Muscle layer of colon (tissue), 2 donors: Measurements from ENCODE around the gene TFDP1.
"Not testable (repeated sequence)": the region's sequence is repeated elsewhere in the genome, so short reads cannot be mapped to it uniquely, and the experiment has no call there.

Experiments used
- H3K27ac ChIP-seq: one replicate; pipeline ENCODE4 v1.7.0; 2013; ENCODE audit warnings: low read depth, mild to moderate bottlenecking, low read length, moderate library complexity
- H3K27me3 ChIP-seq, 2 donors: one replicate each; pipeline ENCODE4 v1.7.0; 2013; ENCODE audit warnings: low read length in 2 of 2, mild to moderate bottlenecking in 2 of 2; ENCODE audit not compliant: insufficient read depth in 2 of 2, control insufficient read depth in 1 of 2
- H3K36me3 ChIP-seq: one replicate; pipeline ENCODE4 v1.7.0; 2013; ENCODE audit warnings: mild to moderate bottlenecking, low read length; ENCODE audit not compliant: insufficient read depth
- H3K4me1 ChIP-seq: one replicate; pipeline ENCODE4 v1.7.0; 2013; ENCODE audit warnings: mild to moderate bottlenecking, low read length; ENCODE audit not compliant: insufficient read depth
- H3K4me3 ChIP-seq, 2 donors: one replicate each; pipeline ENCODE4 v1.7.0; 2013; ENCODE audit warnings: low read length in 2 of 2, low read depth in 1 of 2, mild to moderate bottlenecking in 1 of 2, moderate library complexity in 1 of 2
- H3K9ac ChIP-seq: one replicate; pipeline ENCODE4 v1.7.0; 2013; ENCODE audit warnings: low read length
- H3K9me3 ChIP-seq: one replicate; pipeline ENCODE4 v1.7.0; 2013; ENCODE audit warnings: mild to moderate bottlenecking, low read length
- donor health status: abdominal sarcoma.
- donor health status: Adenocarcinoma of cecum.

TFDP1 gene

DNA sequence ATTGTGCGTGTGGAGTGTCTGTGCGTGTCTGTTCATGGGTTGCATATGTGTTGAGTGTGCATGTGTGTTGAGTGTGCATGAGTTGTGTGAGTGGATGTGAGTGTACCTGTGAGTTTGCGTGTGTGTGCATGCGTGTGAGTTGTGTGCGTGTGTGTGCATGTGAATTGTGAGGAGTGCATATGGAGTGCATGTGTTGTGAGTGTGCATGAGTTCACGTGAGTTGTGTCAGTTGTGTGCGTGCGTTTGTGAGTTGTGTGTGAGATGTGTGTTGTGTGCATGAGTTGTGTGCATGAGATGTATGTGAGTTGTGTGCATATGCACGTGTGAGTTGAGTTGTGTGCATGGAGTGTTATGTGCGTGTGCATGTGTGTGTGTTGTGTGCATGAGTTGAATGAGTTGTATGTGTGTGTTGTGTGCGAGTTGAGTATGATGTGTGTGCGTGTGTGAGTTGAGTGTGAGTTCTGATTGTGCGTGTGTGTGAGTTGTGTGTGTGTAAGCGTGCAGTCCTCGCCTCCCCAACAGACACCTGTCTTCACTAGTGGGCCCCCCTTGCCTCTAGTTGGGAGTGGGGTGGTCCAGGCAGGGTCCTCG, 29.3 kb downstream of the TFDP1 start:
- H3K9ac ChIP-seq: no peak overlapping the region
- H3K9me3 ChIP-seq: no peaks in the 10 kb centered on the region
- H3K4me1 ChIP-seq: no peaks in the 10 kb centered on the region
- no peaks in the 10 kb centered on the region for H3K27me3 ChIP-seq
- H3K36me3 ChIP-seq: no peaks in the 10 kb centered on the region
- no peak overlapping the region for H3K27ac ChIP-seq
- no peak overlapping the region for H3K4me3 ChIP-seq

DNA sequence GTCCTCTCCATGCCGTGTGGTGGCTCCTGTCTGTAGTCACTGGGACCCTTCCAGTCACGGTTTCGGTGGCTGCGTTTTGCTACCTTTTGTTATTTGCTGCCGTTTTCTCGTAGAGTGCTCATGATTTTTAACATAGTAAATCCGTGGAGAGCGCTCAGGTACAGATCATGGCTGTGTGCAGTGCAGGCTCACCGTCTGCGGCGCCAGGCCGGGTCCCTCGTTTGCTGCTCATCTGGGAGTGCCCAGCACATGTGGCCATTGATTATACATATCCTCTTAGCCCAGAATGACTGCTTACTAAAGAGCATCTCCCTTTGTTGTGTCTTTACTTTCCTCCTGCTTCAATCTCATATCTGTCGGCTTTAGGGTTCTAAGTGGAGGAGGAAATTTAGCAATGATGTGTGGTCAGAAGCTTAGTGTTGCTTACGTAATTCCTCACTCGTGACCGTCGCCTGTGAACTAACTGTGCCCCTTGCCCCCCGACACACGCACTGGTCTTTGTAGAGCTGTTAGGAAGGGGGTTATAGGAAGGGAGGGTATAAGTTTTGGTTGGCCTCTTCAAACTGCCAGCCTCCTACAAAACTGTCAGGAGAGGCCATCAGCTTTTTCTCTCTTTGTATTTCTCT, 31.8 kb downstream of the TFDP1 start:
- Histone ChIP-seq H3K9me3 (no peaks in the 10 kb centered on the region), H3K9ac (no peak overlapping the region), H3K4me1 (no peaks in the 10 kb centered on the region), H3K27me3 (no peaks in the 10 kb centered on the region), H3K27ac (no peak overlapping the region), H3K36me3 (no peaks in the 10 kb centered on the region), H3K4me3 (no peak overlapping the region)

DNA sequence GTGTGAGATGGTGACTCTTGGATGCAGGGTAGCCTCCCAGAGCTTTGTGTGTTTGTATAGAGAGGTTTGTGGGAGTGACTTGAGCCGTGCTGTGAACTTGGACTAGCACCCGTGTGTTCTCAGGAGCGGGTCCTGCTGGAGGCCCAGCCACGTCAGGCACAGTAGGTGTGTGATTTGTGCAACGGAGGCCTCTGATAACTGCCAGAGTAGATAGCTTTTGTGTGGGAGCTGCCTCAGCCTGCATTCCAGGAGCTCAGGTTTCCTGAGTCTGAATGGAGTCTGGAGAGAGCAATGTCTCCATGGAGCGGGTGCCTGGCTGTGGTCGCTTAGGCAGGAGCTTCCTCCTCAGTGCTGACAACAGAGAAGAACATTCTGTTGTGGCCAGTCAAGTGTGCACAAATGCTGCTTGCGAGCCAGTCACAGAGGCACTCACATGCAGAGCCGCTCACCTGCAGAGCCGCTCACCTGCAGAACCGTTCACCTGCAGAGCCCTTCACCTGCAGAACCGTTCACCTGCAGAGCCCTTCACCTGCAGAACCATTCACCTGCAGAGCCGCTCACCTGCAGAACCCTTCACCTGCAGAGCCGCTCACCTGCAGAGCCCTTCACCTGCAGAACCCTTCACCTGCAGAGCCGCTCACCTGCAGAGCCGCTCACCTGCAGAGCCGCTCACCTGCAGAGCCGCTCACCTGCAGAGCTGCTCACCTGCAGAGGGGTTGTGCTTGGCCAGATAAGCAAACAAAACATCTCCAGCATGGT, 32.6 kb downstream of the TFDP1 start:
- H3K36me3 ChIP-seq: no peaks in the 10 kb centered on the region
- H3K9me3 ChIP-seq: no peaks in the 10 kb centered on the region
- no peaks in the 10 kb centered on the region for H3K27me3 ChIP-seq
- no peak overlapping the region for H3K9ac ChIP-seq
- H3K27ac ChIP-seq: no peak overlapping the region
- no peaks in the 10 kb centered on the region for H3K4me1 ChIP-seq
- H3K4me3 ChIP-seq: no peak overlapping the region

DNA sequence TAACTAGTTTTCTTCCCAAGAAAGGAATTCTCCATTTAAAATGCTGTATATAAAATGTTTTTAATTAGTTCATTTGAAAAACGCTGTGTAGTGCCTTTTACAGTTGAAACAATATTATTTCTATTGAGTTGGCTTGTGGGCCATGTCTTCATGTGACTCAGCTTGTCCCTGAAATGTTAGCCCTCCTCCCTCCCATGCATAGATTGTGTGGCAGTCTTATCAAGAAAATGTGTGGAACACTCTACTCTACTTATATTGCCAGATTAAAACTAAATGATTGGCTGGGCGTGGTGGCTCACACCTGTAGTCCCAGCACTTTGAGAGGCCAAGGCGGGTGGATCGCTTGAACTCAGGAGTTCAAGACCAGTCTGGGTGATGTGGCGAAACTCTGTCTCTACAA, 33.4 kb downstream of the TFDP1 start:
- Histone ChIP-seq H3K4me1 (no peaks in the 10 kb centered on the region), H3K27ac (no peak overlapping the region), H3K36me3 (no peaks in the 10 kb centered on the region)

DNA sequence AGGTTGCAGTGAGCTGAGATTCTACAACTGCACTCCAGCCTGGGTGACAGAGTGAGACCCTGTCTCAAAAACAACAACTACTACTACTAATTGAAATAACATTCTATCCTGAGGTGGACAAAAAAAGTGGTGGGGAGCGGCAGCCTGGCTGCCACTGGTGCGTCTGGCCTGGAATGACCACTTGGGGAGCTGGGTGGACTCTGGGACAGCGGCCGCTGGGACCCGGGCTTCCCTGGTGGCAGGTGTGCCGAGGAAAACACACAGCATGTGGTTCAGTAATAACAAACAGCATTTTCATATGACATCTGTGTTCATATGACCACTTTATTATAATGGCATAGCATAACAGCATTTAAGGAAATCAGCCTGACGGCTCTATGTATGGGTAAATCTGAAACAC, 33.9 kb downstream of the TFDP1 start:
- Histone ChIP-seq H3K27me3 (no peaks in the 10 kb centered on the region), H3K9ac (no peak overlapping the region), H3K27ac (no peak overlapping the region), H3K9me3 (no peaks in the 10 kb centered on the region), H3K4me1 (no peaks in the 10 kb centered on the region), H3K4me3 (no peak overlapping the region), H3K36me3 (no peaks in the 10 kb centered on the region)

More for the DNA sequence above, 33.4 kb downstream of the TFDP1 start:
- Histone ChIP-seq H3K4me3 (no peak overlapping the region), H3K9ac (no peak overlapping the region), H3K9me3 (no peaks in the 10 kb centered on the region), H3K27me3 (no peaks in the 10 kb centered on the region)

DNA sequence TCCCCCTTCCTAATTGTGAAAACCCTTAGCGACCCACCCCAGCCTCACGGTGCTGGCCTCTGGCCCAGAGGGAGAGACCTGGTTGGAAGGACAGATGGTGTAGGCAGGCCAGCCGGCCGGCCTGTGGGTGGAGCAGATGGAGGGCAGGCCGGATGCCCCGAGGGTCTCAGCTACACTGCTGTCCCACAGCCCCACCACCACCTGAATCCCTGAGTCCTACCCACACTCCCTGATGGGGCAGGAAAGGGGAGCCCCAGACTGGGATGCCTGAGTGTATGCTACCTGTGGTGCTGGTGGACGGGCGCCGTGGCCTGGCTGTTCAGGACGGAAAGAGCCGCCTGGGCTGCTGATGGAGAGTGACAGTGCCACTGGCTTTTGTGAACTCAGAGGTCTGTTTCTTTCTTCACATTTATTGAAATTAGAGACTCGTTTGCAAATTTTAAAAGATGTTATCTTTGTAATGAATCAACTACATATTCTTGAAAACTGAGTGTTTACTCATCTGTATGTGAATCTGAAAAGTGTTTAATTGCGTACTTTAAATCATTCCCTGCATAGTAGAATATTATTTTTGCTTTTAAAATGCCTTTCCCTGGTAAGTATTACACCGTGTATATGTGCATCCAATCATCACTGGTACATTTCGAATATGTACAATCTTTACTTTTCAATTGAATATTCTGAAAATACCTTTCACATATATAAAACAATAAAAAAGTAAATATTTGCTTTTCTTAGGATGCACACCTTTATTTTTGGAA, 35.7 kb downstream of the TFDP1 start:
- Histone ChIP-seq H3K27ac (no peak overlapping the region), H3K36me3 (peaks cover 6% of the 10 kb centered on the region), H3K9ac (no peak overlapping the region), H3K4me1 (no peaks in the 10 kb centered on the region), H3K27me3 (no peaks in the 10 kb centered on the region), H3K9me3 (no peaks in the 10 kb centered on the region), H3K4me3 (no peak overlapping the region)

DNA sequence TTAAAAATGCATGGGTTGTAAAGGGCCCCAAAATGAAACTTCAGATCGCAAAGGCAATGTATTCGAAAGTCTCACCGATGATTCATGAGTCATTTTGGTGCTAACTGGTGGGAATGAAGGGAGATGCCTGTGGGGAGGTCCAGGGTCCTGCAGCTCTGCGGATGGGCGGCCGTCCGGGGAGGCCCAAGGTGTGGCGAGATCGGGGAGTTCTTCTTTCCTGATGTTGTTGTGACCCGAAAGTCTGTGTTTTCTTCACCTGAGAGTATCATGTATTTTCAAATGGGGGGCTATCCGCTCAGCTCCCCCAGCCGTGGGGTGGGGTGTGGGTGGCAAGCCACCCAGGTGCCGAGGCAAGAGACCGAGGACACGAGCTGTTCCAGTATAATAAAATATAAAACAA, 36.5 kb downstream of the TFDP1 start:
- no peak overlapping the region for H3K27ac ChIP-seq
- H3K9ac ChIP-seq: no peak overlapping the region
- no peaks in the 10 kb centered on the region for H3K9me3 ChIP-seq
- H3K4me3 ChIP-seq: no peak overlapping the region
- H3K27me3 ChIP-seq: no peaks in the 10 kb centered on the region
- H3K4me1 ChIP-seq: no peaks in the 10 kb centered on the region
- H3K36me3 ChIP-seq: peaks cover 6% of the 10 kb centered on the region

DNA sequence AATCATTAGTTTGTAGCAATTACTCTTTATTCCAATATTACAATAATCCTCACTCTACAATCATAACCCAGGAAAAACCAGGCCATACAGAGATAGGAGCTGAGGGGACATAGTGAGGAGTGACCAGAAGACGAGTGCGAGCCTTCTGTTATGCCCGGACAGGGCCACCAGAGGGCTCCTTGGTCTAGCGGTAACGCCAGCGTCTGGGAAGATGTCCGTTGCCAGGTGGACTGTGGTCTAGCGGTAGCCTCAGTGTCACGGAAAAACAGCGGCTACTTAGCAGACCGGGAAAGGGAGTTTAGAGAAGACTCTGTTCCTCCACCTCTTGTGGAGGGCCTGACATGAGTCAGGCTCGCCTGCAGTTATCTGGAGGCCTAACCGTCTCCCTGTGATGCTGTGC, 36.9 kb downstream of the TFDP1 start:
- not testable (repeated sequence) for H3K27me3 ChIP-seq, H3K36me3 ChIP-seq, H3K9me3 ChIP-seq, H3K9ac ChIP-seq, H3K4me3 ChIP-seq, H3K4me1 ChIP-seq, H3K27ac ChIP-seq

DNA sequence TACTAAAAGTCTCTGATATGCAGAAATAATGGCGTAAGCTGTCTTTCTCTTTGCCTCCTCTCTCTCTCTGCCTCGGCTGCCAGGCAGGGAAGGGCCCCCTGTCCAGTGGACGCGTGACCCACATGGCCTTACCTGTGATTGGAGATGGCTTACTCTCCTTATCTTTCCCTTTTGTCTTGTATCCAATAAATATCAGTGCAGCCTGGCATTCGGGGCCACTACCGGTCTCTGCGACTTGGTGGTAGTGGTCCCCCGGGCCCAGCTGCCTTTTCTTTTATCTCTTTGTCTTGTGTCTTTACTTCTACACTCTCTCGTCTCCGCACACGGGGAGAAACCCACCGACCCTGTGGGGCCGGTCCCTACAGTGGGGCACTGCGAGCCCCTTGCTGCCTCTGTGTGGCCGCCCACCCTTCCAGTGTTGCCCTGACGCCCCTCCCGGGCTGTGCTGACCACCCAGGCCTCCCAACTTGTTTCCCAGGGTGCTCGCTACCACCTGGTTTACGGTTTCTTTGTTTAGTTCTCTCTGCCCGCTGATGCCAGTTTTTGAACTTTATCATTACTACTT, 37.5 kb downstream of the TFDP1 start:
- H3K36me3 ChIP-seq, H3K9ac ChIP-seq, H3K27ac ChIP-seq, H3K27me3 ChIP-seq, H3K4me3 ChIP-seq, H3K4me1 ChIP-seq, H3K9me3 ChIP-seq: not testable (repeated sequence)

DNA sequence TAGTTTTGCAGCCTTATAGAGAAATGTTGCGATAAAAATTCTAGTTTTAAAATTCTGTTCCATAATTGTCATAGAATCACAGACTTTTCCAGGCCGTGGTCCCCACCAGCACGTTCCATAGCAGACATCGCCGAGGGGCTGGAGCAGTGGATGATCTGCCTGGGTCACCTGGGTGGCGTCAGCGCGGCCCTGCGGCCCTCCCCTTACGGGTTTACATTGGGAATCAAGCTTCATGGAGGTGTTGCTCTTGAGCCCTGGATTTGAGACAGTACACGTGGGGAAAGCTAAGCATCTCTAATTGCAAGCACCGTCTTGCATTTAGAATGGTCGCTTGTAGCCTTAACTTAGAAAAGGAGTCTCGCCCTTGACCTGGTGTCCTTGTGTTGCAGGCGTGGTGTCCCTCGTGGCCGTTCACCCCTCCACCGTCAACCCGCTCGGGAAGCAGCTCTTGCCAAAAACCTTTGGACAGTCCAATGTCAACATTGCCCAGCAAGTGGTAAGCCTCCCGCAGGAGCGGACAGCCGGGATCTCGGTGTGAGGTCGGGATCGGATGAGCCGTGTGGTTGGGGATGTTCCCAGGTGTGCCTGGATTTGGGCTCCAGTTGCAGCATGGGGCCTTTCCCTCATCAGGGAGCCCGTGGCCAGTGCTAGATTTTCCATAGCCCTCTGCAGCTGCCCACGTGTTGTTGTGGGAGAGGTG, 38.4 kb downstream of the TFDP1 start:
- Histone ChIP-seq H3K9me3 (no peaks in the 10 kb centered on the region), H3K36me3 (peaks cover 6% of the 10 kb centered on the region), H3K4me3 (no peak overlapping the region), H3K9ac (no peak overlapping the region), H3K4me1 (no peaks in the 10 kb centered on the region), H3K27me3 (no peaks in the 10 kb centered on the region), H3K27ac (no peak overlapping the region)
